HG03280 (cell line): ENCODE results near the gene CCDC158.
A peak's percentile ranks its signal among the peaks of the same experiment; 100 is the strongest.
"Not testable (repeated sequence)": the region's sequence is repeated elsewhere in the genome, so short reads cannot be mapped to it uniquely, and the experiment has no call there.

Experiments
- ATAC-seq: cut with Tn5 transposase; IDR thresholded peaks from one replicate; pipeline ENCODE4 v1.9.1; 2021; ENCODE audit warnings: mild to moderate bottlenecking, moderate library complexity; ENCODE audit not compliant: unreplicated experiment

CCDC158 gene

DNA sequence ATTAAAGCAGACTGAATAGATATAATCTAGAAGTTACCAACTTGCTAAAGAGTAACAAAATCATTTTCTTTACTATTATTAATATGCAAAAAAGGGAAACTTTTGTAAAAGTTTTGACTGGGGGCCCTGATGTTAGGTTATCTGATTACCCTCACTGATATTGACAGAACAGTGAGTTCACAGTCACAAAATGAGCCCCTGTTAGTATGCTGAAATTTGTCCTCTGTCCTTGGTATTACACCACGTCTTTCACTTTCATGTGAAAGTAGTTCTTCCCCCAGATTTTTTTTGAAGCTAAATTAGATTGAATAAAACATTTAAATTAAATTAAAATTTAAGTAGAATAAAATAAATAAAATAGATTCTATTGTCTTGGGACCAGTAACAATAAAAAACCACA is 108.5 kb downstream of the CCDC158 start:
- no peak for ATAC-seq

- ATAC-seq, result no peak
These were observed 109.0 kb downstream of the CCDC158 start for GRCh38 chr4:76311896-76312331.

DNA sequence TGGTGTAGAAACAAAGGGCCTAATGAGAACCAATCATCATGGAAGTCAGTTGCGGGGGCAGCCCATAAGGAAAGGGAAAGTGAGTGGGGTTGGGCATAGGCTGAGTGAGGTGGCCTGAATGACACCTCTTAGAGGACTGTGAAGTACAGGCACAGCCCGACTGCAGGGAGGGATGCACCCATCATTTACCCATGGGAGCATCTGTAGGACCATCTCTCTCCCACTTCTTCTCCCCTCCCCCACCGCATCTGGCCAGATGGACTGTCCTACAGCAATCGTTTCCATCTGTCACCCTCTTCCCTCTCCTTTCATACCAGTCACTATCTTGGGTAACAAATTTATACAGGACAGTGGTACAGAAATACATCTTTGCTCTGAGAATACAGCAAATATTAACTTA is 110.3 kb downstream of the CCDC158 start:
- ATAC-seq, result no peak

GRCh38 chr4:76309939-76310550 is 110.9 kb downstream of the CCDC158 start:
- no peak for ATAC-seq

- no peak for ATAC-seq
These were observed 112.4 kb downstream of the CCDC158 start for GRCh38 chr4:76308548-76308947.

DNA sequence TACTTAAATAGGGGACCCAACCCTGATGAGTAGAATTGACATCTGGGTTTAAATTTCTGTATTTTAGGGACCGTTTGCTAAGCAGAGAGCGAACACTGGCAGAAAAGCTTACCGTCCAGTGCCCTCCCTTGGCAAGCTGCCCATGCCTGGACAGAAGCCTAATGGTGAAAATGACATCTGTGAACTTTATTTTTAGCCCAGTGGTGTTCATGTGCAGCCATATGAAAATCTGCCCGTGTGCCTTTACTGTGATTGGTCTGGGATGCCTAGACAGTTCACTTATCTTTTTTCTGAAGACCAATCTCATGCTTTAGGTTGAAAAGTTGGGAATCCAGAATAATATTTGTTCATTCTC is 113.3 kb downstream of the CCDC158 start:
- no peak for ATAC-seq

DNA sequence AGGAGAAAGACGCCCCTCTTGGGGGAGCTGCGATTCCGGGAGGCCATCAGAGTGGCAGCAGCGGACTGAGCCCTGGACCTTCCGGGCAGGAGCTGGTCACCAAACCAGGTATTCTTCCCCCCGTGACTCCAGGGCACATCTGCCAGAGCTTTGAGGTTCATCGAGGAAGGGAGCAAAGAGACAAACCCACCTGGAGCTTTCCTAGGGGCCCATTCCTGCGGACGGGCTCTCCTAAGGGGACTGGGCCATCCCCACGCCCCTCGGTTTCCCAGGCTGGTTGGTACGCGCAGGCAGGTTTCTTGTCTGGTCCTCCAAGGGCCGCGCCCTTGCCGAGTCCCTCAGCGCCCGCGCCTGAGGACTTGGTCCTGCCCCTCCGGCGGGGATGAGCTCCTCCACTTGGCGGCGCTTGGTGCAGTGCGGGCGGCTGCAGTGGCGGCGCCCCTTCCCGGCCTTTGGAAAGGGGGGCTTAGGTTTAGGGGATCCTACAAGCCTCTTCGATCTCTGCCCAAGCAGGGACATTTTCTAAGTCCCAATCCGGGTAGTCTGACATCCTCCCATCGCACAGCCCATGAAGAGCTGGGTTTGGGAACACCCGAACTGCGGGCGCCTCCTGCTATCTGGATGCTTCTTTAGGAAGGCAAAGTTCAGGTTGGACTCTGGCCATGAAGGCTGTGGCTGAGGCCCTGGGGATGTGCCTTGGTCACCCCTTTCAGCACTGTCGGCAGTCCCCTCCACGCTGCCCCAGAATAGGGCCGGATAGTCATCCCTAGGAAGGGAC is 113.9 kb downstream of the CCDC158 start:
- ATAC-seq, result no peak

DNA sequence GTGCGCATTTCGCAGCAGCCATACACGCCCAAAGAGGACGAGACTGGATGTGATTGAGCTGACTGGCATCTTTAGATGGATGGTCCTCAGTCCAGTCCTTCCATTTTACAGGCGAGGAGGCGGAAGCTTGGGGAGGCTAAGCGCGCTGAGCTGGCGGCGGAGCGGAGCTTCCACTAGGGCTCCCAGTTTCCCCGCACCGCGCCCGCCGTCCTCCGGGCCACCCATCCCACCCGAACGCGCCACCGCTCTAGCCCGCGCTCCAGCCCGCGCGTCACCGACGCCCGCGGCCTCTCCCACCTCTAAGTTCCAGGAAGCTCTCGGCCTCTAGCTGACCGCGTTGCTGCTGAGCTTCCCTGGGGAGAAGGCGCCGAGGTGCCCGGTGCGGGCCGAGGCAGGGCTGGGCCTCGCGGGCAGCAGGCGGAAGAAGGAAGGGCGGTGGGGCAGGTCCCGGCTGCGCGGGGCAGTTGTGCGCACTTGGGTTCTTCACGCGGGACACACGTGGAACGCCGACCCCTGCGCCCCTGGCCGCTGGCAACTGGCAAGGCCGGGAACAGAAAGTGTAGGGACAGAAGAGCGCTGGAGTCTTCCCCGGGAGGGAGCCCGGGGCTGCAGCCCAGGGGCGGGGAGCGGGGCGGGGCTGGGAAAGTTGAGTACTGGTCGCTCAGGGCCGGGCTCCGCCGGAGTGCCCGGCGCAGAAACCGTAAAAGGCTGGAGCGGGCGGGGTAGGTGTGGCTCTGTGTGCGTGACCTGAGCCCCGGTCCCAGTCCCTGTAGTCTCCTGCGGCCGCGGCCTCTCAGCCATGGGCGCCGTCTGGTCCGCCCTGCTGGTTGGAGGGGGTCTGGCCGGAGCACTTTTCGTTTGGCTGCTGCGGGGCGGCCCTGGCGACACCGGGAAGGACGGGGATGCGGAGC is 114.7 kb downstream of the CCDC158 start, which contains the start of gene STBD1:
TSS of gene STBD1 (plus strand) at position 763 of the 911 bp plus-strand sequence. CDS start at position 800, 37 bp downstream.
- ATAC-seq, result no peak

DNA sequence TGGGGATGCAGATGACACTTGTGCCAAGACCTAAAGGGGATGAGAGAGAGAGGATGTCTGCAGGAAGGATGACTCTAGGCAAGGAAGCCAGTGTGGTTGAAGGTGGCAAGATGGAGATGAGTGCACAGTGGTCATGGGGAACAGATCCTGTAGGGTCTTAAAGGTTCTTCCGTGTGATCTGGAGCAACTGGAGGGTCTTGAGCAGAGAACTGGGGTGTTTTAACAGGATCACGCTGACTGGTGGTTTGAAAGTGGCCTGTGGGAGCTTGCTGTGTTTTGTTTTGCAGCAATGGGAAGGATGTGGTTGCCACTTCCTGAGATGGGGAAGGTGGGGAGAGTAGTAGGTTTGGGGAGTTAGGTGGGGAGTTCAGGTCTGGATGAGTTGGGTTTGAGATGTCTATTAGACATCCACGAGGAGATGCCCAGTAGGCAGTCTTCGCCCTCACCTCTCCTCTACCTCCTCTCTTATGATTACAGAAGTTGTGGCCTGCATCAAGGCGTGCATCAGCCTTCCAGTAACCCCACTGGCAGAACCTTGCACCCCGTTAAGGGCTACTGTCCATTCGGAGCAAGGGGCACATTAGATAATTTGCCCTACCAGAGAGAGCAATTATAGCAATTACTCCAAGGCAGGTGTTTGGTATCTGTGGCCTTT is 115.8 kb downstream of the CCDC158 start:
- no peak for ATAC-seq

DNA sequence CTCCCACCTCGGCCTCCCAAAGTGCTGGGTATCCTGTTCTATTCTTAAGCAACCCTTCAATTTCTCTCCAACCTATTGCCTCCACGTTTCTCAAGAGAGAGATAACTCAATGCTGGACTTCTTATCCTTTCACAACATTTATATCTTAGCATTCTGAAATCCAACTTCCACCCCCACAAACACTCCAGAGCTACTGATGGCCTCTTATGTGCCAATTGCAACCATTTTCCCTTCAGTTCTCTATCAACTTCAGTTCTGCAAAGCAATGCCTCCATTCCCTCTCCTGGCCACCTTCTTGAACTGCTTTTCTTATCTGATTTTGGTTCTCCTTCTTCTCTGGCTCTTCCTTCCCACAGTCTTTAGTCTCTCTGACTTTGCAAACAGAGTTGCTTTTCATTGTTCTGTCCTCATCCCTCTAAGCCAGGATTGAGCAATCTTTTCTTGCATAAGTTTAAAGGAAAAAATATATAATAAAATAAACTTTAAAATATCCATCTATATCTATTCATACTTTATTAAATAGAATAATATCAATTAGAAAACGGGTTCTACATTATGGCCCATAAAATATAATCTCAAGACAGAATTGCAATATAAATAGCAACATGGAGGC is 118.0 kb downstream of the CCDC158 start:
- ATAC-seq, result no peak

DNA sequence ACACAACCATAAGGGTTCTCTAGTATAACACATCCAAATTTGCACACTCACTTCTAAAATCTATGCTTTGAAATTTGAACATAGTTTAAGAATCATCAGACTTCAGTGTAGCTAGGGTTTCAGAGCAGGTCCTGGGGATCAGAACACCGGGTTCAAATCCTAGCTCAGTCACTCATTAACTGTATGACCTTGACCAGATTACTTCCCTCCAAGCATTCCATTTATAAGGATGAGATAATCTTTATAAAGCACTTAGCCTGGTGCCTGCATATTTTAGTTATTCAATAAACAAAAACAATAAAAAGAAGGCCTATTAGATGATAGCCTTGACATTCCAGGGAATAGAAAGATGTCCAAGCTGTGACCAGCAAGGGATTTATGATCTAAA is 119.2 kb downstream of the CCDC158 start:
- no peak for ATAC-seq

DNA sequence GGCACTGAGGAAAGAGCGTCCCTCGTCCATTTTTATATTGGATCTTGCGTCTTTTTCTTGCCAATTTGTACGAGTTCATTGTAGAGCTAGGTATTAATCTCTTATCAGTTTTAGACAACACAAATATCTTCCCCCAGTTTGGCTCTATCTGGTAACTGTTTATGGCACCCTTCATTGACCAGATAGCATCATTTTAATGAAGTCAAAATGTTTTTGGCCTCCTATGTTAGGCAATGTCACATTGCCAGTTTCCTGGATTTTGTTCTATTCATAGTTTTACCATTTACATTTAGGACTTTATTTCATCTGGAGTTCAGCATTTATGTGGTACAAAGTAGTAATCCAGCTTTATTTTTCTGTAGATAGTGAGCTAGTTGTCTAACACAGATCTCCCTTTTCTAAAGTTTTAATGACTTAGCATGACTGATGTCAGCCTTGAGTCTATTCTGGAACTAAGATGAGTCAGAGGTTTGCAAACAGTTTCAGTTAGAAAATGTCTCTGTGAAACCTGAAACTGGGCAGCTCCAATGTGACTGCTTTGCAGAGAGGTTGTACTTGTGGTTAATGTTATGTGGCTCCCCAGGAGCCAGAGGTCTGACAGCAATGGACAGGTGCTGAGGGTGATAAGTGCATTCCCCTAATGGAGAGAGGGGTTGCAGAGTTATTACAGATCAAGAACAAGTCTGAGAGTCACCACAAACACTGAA is 119.7 kb downstream of the CCDC158 start:
- ATAC-seq, result peak; percentile 99

DNA sequence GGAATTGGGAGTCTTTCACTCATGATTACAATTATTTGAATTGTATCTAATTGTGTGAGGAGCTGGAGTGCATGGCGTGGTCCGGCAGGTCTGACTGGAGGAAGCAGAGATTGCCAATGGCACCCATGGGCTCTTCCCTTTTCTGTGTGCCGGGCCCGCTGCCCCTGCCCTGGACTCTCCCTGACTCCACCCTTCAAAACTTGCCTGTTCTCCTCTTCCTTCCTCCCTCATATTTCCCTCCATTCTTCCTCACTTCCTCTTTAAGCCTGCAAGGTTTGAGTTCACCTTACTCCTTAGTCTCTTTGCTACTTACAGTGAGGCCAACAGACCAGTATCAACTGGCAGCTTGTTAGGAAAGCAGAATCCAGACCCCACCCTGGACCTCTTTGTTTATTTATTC is 120.9 kb downstream of the CCDC158 start:
- ATAC-seq, result no peak

DNA sequence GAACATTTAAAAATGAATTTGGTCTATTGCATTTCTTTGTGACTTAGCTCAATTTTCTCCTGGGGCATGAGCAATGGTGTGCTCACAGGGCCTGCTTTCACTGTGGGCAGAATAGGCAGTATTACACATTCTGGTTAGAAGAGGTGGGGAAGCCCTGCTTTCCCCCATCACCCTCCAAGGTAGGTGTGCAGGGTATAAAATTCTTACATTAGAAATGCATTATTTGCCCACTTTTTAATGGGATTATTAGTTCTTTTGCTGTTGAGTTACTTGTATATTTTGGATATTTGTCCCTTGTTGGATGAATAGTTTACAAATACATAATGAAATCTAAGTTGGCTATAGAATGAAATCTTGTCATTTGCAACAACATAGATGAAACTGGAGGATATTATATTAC is 122.7 kb downstream of the CCDC158 start:
- ATAC-seq, result no peak

GRCh38 chr4:76296286-76296820 is 124.6 kb downstream of the CCDC158 start:
- no peak for ATAC-seq

DNA sequence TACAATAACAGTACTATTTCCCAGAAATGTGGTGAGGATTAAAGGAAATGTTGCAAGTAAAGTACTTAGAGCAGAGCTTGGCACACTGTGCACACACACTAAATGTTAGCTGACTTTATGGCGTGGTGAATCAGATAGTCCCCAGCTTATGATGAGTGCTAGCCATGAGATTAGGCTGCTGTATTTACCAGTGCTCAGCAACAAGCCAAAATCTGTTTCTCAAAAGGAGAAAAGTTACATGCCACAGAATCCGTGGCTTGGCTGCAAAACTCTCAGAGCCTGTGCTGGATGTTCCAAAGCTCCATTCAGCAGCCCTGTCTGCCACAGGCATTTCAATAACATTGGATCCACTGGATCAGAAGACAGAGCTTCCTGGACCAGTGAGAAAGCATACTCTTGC is 127.2 kb downstream of the CCDC158 start:
- no peak for ATAC-seq

- no peak for ATAC-seq
These were observed 128.2 kb downstream of the CCDC158 start for GRCh38 chr4:76292730-76293129.

DNA sequence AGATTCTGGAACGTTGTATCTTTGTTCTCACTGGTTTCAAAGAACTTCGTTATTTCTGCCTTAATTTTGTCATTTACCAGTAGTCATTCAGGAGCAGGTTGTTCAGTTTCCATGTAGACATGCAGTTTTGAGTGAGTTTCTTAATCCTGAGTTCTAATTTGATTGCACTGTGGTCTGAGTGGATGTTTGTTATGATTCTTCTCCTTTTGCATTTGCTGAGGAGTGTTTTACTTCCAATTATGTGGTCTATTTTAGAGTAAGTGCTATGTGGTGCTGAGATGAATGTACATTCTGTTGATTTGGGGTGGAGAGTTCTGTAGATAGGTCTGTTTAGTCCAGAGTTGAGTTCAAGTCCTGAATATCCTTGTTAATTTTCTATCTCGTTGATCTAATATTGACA is 133.1 kb downstream of the CCDC158 start:
- ATAC-seq, result not testable (repeated sequence)

- no peak for ATAC-seq
These were observed 137.0 kb downstream of the CCDC158 start for GRCh38 chr4:76283900-76284299.
